Vagina (tissue), 2 donors: ENCODE data around the gene SCAF1.

ENCODE experiments used
- POLR2A ChIP-seq, 2 donors: fragments of 450-650 bp; IDR thresholded peaks; one replicate each; pipeline ENCODE4 v1.6.1; 2017; ENCODE audit warnings: antibody characterized with exemption in 2 of 2, mild to moderate bottlenecking in 2 of 2, moderate library complexity in 2 of 2
- POLR2AphosphoS5 ChIP-seq, 2 donors: sonication (generic); formaldehyde crosslinking; IDR thresholded peaks; one replicate each; pipeline ENCODE4 v1.9.0; 2017; ENCODE audit warnings: antibody characterized with exemption in 2 of 2, mild to moderate bottlenecking in 2 of 2, low read depth in 1 of 2; ENCODE audit not compliant: insufficient read depth in 1 of 2
- TF ChIP-seq, protein P1 (sequence below), 3 experiments: fragments of 450-650 bp in 2 of 3; fragments of 200-600 bp in 1 of 3; sonication (generic) in 1 of 3; IDR thresholded peaks; one replicate each; pipeline ENCODE4 v1.5.1; 2017 to 2019; ENCODE audit warnings: antibody characterized with exemption in 3 of 3, mild to moderate bottlenecking in 2 of 3, moderate library complexity in 2 of 3

DNA sequence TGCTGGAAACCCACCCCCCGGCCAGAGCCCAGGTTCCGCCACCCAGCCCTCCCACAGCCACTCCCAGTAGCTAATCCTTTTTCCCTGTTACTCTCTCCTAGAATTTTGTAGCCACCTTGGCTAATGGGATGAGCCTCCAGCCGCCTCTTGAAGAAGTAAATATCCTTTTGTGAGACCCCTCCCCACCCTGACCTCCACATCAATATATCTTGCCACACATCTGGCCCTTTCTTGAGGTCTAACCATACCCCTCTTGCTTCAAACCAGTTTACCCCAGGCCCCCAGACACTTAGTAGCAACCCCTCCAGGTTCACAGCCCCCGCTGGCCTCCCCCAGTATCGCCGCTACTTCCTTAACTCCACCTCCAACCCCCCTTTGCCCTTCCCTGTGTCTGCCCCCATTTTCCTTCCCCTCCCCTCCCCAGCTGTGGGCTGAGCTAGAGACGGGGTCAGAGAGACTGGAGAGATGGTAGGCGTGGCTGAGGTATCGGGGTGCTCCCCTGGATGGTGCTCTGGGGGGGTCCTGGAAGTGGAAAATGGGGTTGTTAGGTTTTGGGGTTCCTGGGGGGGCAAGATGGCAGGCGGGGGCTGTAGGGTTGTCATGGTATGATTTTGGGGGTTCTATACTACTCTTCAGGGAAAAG lies 37.9 kb downstream of the SCAF1 start:
- TF ChIP-seq POLR2A (IDR thresholded peaks at IDR 0.05) (no peak), POLR2AphosphoS5 (IDR thresholded peaks at IDR 0.05; ENCODE audit: insufficient read depth in 1 of 2, low read depth in 1 of 2) (no peak)
- TF ChIP-seq, protein P1, sequence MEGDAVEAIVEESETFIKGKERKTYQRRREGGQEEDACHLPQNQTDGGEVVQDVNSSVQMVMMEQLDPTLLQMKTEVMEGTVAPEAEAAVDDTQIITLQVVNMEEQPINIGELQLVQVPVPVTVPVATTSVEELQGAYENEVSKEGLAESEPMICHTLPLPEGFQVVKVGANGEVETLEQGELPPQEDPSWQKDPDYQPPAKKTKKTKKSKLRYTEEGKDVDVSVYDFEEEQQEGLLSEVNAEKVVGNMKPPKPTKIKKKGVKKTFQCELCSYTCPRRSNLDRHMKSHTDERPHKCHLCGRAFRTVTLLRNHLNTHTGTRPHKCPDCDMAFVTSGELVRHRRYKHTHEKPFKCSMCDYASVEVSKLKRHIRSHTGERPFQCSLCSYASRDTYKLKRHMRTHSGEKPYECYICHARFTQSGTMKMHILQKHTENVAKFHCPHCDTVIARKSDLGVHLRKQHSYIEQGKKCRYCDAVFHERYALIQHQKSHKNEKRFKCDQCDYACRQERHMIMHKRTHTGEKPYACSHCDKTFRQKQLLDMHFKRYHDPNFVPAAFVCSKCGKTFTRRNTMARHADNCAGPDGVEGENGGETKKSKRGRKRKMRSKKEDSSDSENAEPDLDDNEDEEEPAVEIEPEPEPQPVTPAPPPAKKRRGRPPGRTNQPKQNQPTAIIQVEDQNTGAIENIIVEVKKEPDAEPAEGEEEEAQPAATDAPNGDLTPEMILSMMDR (IDR thresholded peaks at IDR 0.05), result no peak
